ENCODE data around the gene PLEK.

DNA sequence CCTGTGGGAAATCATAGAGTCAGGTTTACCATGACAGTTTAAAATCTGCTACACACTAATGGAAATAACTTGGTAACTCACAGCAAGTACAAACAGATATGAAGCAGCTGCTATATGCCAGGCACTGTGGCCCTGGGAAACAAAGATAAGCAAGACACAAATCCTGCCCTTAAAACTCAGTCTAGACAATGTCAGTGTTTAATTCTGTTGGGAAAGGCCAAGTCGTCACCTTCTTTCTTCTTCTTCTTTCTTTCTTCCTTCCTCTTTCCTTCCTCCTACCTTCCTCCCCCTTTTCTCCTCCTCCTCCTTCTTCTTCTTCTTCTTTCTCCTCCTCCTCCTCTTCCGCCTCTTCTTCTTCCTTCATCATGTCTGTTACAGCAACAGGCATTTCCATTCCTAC, 26.8 kb downstream of the PLEK start:
- TF ChIP-seq KDM5A (IDR thresholded peaks at IDR 0.05) (no peak), EHF (CRISPR knock-in tag; IDR thresholded peaks at IDR 0.05) (no peak), EP300 (IDR thresholded peaks at IDR 0.05) (no peak)

Measured in A549 (cell line).